BJ (cell line): ENCODE data around the gene TNIK. TPM values are rescaled to one million over a fixed set of nuclear protein-coding genes. Genes with fewer than 3 reads are reported as not detected.

Experiments
- CTCF ChIA-PET: fragments of 350-600 bp; formaldehyde crosslinking; extraction: SDS; loops from one replicate; lab custom pipeline; 2021; ENCODE audit warnings: antibody characterized with exemption, inconsistent platforms; lab: Yijun Ruan, JAX
- POLR2A ChIA-PET: fragments of 300-600 bp; sonication (Branson Sonifier 250); formaldehyde crosslinking; extraction: SDS; loops from one replicate; lab custom pipeline; 2021; ENCODE audit warnings: antibody characterized with exemption; lab: Charles Lee
- DNase-seq: peaks from one replicate; pipeline ENCODE4 v3.0.0-alpha.2; 2011; ENCODE audit warnings: low read depth
- H3K27me3 ChIP-seq: 2 replicates; pipeline ENCODE4 v1.6.0; 2011; ENCODE audit warnings: low read length; ENCODE audit not compliant: control insufficient read depth, insufficient read depth
- H3K36me3 ChIP-seq: 2 replicates; pipeline ENCODE4 v1.5.1; 2011; ENCODE audit warnings: low read length; ENCODE audit not compliant: control insufficient read depth, insufficient read depth
- H3K4me3 ChIP-seq: 2 replicates; pipeline ENCODE4 v1.5.1; 2011; ENCODE audit warnings: low read depth, mild to moderate bottlenecking, control low read depth, low read length
- polyA plus RNA-seq: library from polyadenylated mRNA; depleted of rRNA; stranded (reverse); fragments of >200 nt; gene quantifications from 2 replicates; pipeline ENCODE4 v1.2.3, GENCODE V29; 2011
- TF ChIP-seq, protein P1 (sequence below): IDR thresholded peaks from 2 replicates; pipeline ENCODE4 v1.5.1; 2011; ENCODE audit warnings: low read depth, mild to moderate bottlenecking, control low read depth, inconsistent platforms, low read length, moderate library complexity; ENCODE audit not compliant: insufficient read depth

Gene TNIK
- polyA plus RNA-seq, 1 experiment = 2.1 TPM

DNA sequence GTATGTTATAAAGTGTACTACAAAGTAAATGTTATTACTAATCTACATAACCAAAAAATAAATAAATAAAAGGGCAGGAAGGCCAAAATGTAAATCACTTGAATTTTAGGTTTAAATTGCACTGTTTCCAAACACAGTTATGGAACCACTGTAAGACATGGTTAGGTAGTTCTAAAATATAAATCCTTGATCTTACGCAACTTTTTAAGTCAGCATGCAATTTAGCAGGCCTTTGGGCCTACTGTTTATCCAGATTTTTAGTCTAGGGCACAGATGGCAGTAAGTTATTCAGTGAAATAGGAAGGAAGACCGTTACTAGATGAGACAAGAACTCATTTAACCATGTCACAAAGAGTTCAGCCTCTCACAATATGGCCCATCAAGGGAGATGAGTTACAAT, 246.3 kb downstream of the TNIK start:
- ChIA-PET CTCF (no interaction called here), POLR2A (no interaction called here)
- TF ChIP-seq, protein P1, sequence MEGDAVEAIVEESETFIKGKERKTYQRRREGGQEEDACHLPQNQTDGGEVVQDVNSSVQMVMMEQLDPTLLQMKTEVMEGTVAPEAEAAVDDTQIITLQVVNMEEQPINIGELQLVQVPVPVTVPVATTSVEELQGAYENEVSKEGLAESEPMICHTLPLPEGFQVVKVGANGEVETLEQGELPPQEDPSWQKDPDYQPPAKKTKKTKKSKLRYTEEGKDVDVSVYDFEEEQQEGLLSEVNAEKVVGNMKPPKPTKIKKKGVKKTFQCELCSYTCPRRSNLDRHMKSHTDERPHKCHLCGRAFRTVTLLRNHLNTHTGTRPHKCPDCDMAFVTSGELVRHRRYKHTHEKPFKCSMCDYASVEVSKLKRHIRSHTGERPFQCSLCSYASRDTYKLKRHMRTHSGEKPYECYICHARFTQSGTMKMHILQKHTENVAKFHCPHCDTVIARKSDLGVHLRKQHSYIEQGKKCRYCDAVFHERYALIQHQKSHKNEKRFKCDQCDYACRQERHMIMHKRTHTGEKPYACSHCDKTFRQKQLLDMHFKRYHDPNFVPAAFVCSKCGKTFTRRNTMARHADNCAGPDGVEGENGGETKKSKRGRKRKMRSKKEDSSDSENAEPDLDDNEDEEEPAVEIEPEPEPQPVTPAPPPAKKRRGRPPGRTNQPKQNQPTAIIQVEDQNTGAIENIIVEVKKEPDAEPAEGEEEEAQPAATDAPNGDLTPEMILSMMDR = no peak
- DNase-seq = no peak
- no peaks in the 10 kb centered on the region; the same call in 1 of the 2 replicates for H3K36me3 ChIP-seq
- H3K27me3 ChIP-seq = no peaks in the 10 kb centered on the region; the same call in 1 of the 2 replicates
- H3K4me3 ChIP-seq = no peak overlapping the region

DNA sequence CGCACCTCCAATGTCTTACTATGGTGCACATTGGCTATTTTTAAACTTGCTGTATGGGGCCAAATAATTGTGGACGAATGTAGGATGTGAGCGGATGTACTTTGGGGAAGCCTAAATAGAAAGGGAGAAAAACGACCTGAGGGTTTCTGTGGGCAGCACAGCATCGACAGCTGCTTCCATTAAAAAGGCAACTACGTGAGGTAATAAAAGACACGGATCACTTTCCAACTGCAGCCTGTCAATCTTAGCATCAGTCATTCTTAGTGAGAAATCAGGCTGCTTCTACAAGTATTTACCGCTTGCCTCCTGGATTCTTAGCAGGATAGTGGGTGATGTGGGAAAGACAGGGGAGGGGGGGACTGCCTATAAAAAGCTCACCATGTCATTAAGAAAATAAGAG, 247.0 kb downstream of the TNIK start:
- TF ChIP-seq, protein P1 = no peak
- DNase-seq = no peak
- Histone ChIP-seq H3K36me3 (no peaks in the 10 kb centered on the region; the same call in 1 of the 2 replicates), H3K4me3 (no peak overlapping the region), H3K27me3 (no peaks in the 10 kb centered on the region; the same call in 1 of the 2 replicates)
- CTCF ChIA-PET = interaction anchor here (0.6 to 1.5 kb wide), 2 partner anchors 9 to 1395 kb away, joined by 3 to 4 read pairs; no protein-coding TSS in a partner anchor
- POLR2A ChIA-PET = no interaction called here

DNA sequence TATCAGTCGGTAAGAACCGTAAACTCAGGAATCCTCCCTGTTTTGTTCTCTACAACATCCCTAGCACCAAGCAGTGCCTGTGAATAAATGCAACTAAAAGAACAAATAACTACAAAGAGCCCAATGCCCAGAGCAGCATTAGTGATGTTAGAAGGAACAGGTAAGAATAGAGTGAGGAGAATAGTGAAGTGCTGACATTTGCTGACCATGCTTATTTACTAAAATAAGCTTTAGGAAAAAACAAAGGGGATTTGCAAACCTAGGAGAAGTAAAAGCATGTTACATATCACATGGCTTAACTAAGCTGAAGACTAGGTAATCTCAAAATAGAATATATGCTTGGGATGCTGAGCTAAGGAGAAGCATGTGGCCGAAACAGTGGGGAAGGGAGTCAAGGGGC, 247.6 kb downstream of the TNIK start:
- ChIA-PET CTCF (interaction anchor here (1.5 kb wide), 1 partner anchor 10 kb away, joined by 4 read pairs; no protein-coding TSS in a partner anchor), POLR2A (no interaction called here)
- Histone ChIP-seq H3K27me3 (no peaks in the 10 kb centered on the region; the same call in 1 of the 2 replicates), H3K36me3 (no peaks in the 10 kb centered on the region; the same call in 1 of the 2 replicates), H3K4me3 (no peak overlapping the region)
- DNase-seq = no peak
- TF ChIP-seq, protein P1 = no peak

DNA sequence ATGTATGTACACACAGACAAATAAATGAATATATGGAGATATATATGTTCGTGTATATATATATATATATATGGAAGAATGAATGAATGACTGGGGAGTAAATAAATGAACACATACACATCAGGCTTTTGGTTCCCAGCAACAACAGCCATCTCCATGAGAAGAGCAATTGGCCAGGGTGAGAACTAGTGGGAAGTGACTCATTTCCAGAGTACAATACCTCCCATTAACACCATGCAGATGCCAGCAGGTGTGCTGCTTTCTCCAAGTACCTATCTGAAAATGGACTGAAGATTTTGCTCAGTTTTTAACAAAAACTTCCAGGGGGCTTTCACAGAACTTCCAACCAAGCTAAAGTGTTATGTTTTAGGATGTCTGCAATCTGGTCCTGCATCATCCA, 253.9 kb downstream of the TNIK start:
- TF ChIP-seq, protein P1 = no peak
- POLR2A ChIA-PET = no interaction called here
- CTCF ChIA-PET = interaction anchor here (0.6 to 2.1 kb wide), 3 partner anchors 10 to 140 kb away, joined by 3 to 5 read pairs (median 3); no protein-coding TSS in a partner anchor
- DNase-seq = no peak
- no peaks in the 10 kb centered on the region for H3K36me3 ChIP-seq
- no peak overlapping the region for H3K4me3 ChIP-seq
- H3K27me3 ChIP-seq = no peaks in the 10 kb centered on the region

DNA sequence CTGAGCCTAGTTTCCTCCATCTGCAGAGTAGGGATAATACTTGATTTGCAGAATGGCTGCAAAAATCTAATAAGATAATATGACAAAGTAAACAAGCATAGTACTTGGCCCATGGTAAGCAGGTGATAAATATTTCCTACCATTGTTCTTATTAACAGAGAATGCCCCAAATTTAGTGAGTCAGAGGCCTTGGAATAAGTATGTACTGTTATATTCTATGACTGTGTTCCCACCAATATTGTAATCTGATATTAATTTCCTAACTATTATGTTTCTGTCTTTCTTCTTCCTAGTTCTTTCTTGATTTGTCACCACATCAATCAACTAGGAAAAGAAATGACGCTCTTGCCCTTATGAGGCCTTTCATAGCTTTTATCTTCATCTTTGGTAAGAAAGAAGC, 255.3 kb downstream of the TNIK start:
- TF ChIP-seq, protein P1 = no peak
- Histone ChIP-seq H3K4me3 (no peak overlapping the region), H3K36me3 (no peaks in the 10 kb centered on the region), H3K27me3 (no peaks in the 10 kb centered on the region)
- CTCF ChIA-PET = interaction anchor here (1.0 kb wide), 1 partner anchor 9 kb away, joined by 3 read pairs; no protein-coding TSS in a partner anchor
- DNase-seq = no peak
- POLR2A ChIA-PET = no interaction called here
